Activated naive CD8-positive, alpha-beta T cell treated with anti-CD3 and anti-CD28 coated beads, Interleukin-2, amount 10 ng/mL, durations not matched to agents 7 days and 5 days (primary cell): ENCODE data around the gene SPATA9. TPM values are rescaled to one million over a fixed set of nuclear protein-coding genes. Genes with fewer than 3 reads are reported as not detected.
"Not testable (repeated sequence)": the region's sequence is repeated elsewhere in the genome, so short reads cannot be mapped to it uniquely, and the experiment has no call there.

Experiments
- ATAC-seq: fragments of 150-1000 bp; cut with Tn5 transposase; one replicate; pipeline ENCODE4 v1.10.0; 2021; ENCODE audit warnings: low read depth, moderate library complexity
- POLR2A ChIA-PET: fragments of 350-600 bp; sonication (Branson Sonifier 250); formaldehyde crosslinking; loops from one replicate; lab custom pipeline; 2021; ENCODE audit warnings: antibody characterized with exemption; lab: Charles Lee
- DNase-seq: peaks from one replicate; pipeline ENCODE4 v3.0.0; 2021
- H3K27ac Mint-ChIP-seq: one replicate; pipeline ENCODE4 v1.8.0; 2022; ENCODE audit warnings: mild to moderate bottlenecking, mixed read lengths
- H3K27me3 Mint-ChIP-seq: one replicate; pipeline ENCODE4 v1.8.0; 2022; ENCODE audit warnings: mild to moderate bottlenecking, moderate library complexity, mixed read lengths
- H3K36me3 Mint-ChIP-seq: one replicate; pipeline ENCODE4 v1.8.0; 2021; ENCODE audit warnings: mild to moderate bottlenecking, mixed read lengths
- H3K4me1 Mint-ChIP-seq: one replicate; pipeline ENCODE4 v1.8.0; 2021; ENCODE audit warnings: mixed read lengths
- H3K4me3 Mint-ChIP-seq: one replicate; pipeline ENCODE4 v1.8.0; 2022; ENCODE audit warnings: mild to moderate bottlenecking, moderate library complexity, mixed read lengths
- H3K9me3 Mint-ChIP-seq: one replicate; pipeline ENCODE4 v1.8.0; 2021; ENCODE audit warnings: mixed read lengths
- total RNA-seq, 2 experiments: library from RNA; stranded (reverse); gene quantifications; one replicate each; pipeline ENCODE4 v1.2.3, GENCODE V29; 2021

The SPATA9 gene
- total RNA-seq, 2 experiments from 2014 or later: not detected

GRCh38 chr5:95662946-95663345 lies 19.8 kb downstream of the SPATA9 start:
- H3K9me3 Mint-ChIP-seq: no peaks in the 10 kb centered on the region
- ATAC-seq (no peak), DNase-seq (no peak)
- H3K27me3 Mint-ChIP-seq: peaks cover 10% of the 10 kb centered on the region
- POLR2A ChIA-PET: no interaction called here
- no peak overlapping the region for H3K27ac Mint-ChIP-seq
- no peak overlapping the region for H3K4me3 Mint-ChIP-seq
- no peaks in the 10 kb centered on the region for H3K36me3 Mint-ChIP-seq
- H3K4me1 Mint-ChIP-seq: peaks cover 1% of the 10 kb centered on the region

GRCh38 chr5:95660060-95660459 lies 22.7 kb downstream of the SPATA9 start:
- no peak overlapping the region for H3K4me3 Mint-ChIP-seq
- peaks cover 3% of the 10 kb centered on the region for H3K4me1 Mint-ChIP-seq
- POLR2A ChIA-PET: no interaction called here
- DNase-seq (no peak), ATAC-seq (no peak)
- H3K36me3 Mint-ChIP-seq: no peaks in the 10 kb centered on the region
- peaks cover 7% of the 10 kb centered on the region for H3K27me3 Mint-ChIP-seq
- no peaks in the 10 kb centered on the region for H3K9me3 Mint-ChIP-seq
- H3K27ac Mint-ChIP-seq: no peak overlapping the region

GRCh38 chr5:95655575-95655974 lies 27.2 kb downstream of the SPATA9 start:
- Mint-ChIP-seq H3K27me3 (no peaks in the 10 kb centered on the region), H3K9me3 (no peaks in the 10 kb centered on the region), H3K4me3 (no peak overlapping the region), H3K36me3 (peaks cover 5% of the 10 kb centered on the region), H3K4me1 (peaks cover 3% of the 10 kb centered on the region), H3K27ac (no peak overlapping the region)
- DNase-seq (no peak), ATAC-seq (no peak)
- POLR2A ChIA-PET: interaction anchor here (1.0 kb wide), 1 partner anchor 9 kb away, joined by 3 read pairs; the partner anchor contains the start of gene RFESD

GRCh38 chr5:95654196-95654595 lies 28.6 kb downstream of the SPATA9 start:
- Mint-ChIP-seq H3K27ac (no peak overlapping the region), H3K4me1 (peaks cover 8% of the 10 kb centered on the region), H3K9me3 (no peaks in the 10 kb centered on the region), H3K27me3 (no peaks in the 10 kb centered on the region), H3K36me3 (peaks cover 10% of the 10 kb centered on the region), H3K4me3 (no peak overlapping the region)
- no peak for DNase-seq
- POLR2A ChIA-PET: no interaction called here
- ATAC-seq: no peak

- ATAC-seq: no peak
- Mint-ChIP-seq H3K36me3 (peaks cover 10% of the 10 kb centered on the region), H3K27ac (no peak overlapping the region), H3K4me3 (no peak overlapping the region), H3K9me3 (no peaks in the 10 kb centered on the region), H3K4me1 (peaks cover 14% of the 10 kb centered on the region), H3K27me3 (no peaks in the 10 kb centered on the region)
- no peak for DNase-seq
- POLR2A ChIA-PET: no interaction called here
Measured at GRCh38 chr5:95652849-95653248, 29.9 kb downstream of the SPATA9 start.

GRCh38 chr5:95649842-95650620 lies 32.8 kb downstream of the SPATA9 start:
- Mint-ChIP-seq H3K4me1 (peaks cover 27% of the 10 kb centered on the region), H3K27me3 (no peaks in the 10 kb centered on the region), H3K27ac (no peak overlapping the region), H3K36me3 (peaks cover 10% of the 10 kb centered on the region), H3K9me3 (no peaks in the 10 kb centered on the region), H3K4me3 (no peak overlapping the region)
- ATAC-seq (no peak), DNase-seq (no peak)
- POLR2A ChIA-PET: no interaction called here

- H3K27ac Mint-ChIP-seq: no peak overlapping the region
- no peak overlapping the region for H3K4me3 Mint-ChIP-seq
- DNase-seq (no peak), ATAC-seq (no peak)
- H3K9me3 Mint-ChIP-seq: no peaks in the 10 kb centered on the region
- H3K27me3 Mint-ChIP-seq: no peaks in the 10 kb centered on the region
- POLR2A ChIA-PET: no interaction called here
- H3K36me3 Mint-ChIP-seq: peaks cover 10% of the 10 kb centered on the region
- peaks cover 32% of the 10 kb centered on the region for H3K4me1 Mint-ChIP-seq
Measured at GRCh38 chr5:95649274-95649673, 33.5 kb downstream of the SPATA9 start.

GRCh38 chr5:95647886-95648860 lies 34.6 kb downstream of the SPATA9 start:
- no peaks in the 10 kb centered on the region for H3K9me3 Mint-ChIP-seq
- no peak for DNase-seq
- ATAC-seq: no peak
- H3K27ac Mint-ChIP-seq: no peak overlapping the region
- H3K27me3 Mint-ChIP-seq: no peaks in the 10 kb centered on the region
- peak overlapping the region; percentile 21 for H3K4me3 Mint-ChIP-seq
- H3K36me3 Mint-ChIP-seq: peaks cover 10% of the 10 kb centered on the region
- POLR2A ChIA-PET: interaction anchor here (1.1 to 2.1 kb wide), 7 partner anchors 14 to 177 kb away, joined by 3 to 17 read pairs (median 7); partner anchors contain the start of genes ARSK and SKIC3
- peaks cover 36% of the 10 kb centered on the region for H3K4me1 Mint-ChIP-seq

GRCh38 chr5:95646569-95647431 lies 36.0 kb downstream of the SPATA9 start, which contains the start of gene RFESD:
RFESD (plus strand) TSS chr5:95646777; CDS start chr5:95652272, 5,495 bp downstream.
- ATAC-seq (peak; percentile 96), DNase-seq (peak; percentile 98)
- H3K9me3 Mint-ChIP-seq: no peaks in the 10 kb centered on the region
- peak within 1 kb of the TSS; percentile 86 for H3K27ac Mint-ChIP-seq
- peaks cover 36% of the 10 kb centered on the region for H3K4me1 Mint-ChIP-seq
- POLR2A ChIA-PET: interaction anchor here (0.7 to 2.1 kb wide), 18 partner anchors 9 to 259 kb away, joined by 3 to 17 read pairs (median 4); partner anchors contain the start of genes ARSK, GLRX and SKIC3
- peaks cover 6% of the 10 kb centered on the region for H3K36me3 Mint-ChIP-seq
- H3K27me3 Mint-ChIP-seq: no peaks in the 10 kb centered on the region
- peak within 1 kb of the TSS; percentile 82 for H3K4me3 Mint-ChIP-seq

GRCh38 chr5:95646226-95646568 lies 36.6 kb downstream of the SPATA9 start:
- POLR2A ChIA-PET: interaction anchor here (0.7 to 2.1 kb wide), 14 partner anchors 10 to 190 kb away, joined by 3 to 17 read pairs (median 5); partner anchors contain the start of genes ARSK, GLRX and SKIC3
- H3K9me3 Mint-ChIP-seq: not testable (repeated sequence)
- H3K27ac Mint-ChIP-seq: peak overlapping the region; percentile 86

GRCh38 chr5:95644351-95645042 lies 38.3 kb downstream of the SPATA9 start:
- peak; percentile 21 for ATAC-seq

More at GRCh38 chr5:95646226-95646568, 36.6 kb downstream of the SPATA9 start:
- H3K36me3 Mint-ChIP-seq, H3K27me3 Mint-ChIP-seq, ATAC-seq: not testable (repeated sequence)
- Mint-ChIP-seq H3K4me3 (peak overlapping the region; percentile 82), H3K4me1 (peaks cover 36% of the 10 kb centered on the region)
- DNase-seq: peak; percentile 29

GRCh38 chr5:95643152-95643551 lies 39.6 kb downstream of the SPATA9 start:
- no peaks in the 10 kb centered on the region for H3K9me3 Mint-ChIP-seq
- no peak overlapping the region for H3K4me3 Mint-ChIP-seq
- ATAC-seq (no peak), DNase-seq (no peak)
- H3K4me1 Mint-ChIP-seq: peaks cover 35% of the 10 kb centered on the region
- H3K27me3 Mint-ChIP-seq: peaks cover 11% of the 10 kb centered on the region
- H3K36me3 Mint-ChIP-seq: no peaks in the 10 kb centered on the region
- POLR2A ChIA-PET: no interaction called here
- H3K27ac Mint-ChIP-seq: no peak overlapping the region

More at GRCh38 chr5:95644351-95645042, 38.3 kb downstream of the SPATA9 start:
- no peaks in the 10 kb centered on the region for H3K9me3 Mint-ChIP-seq
- peak; percentile 37 for DNase-seq
- POLR2A ChIA-PET: interaction anchor here (1.7 kb wide), 1 partner anchor 24 kb away, joined by 3 read pairs; the partner anchor contains the start of gene GPR150
- H3K36me3 Mint-ChIP-seq: peaks cover 2% of the 10 kb centered on the region
- H3K27ac Mint-ChIP-seq: peak overlapping the region; percentile 75
- peak overlapping the region; percentile 33 for H3K4me3 Mint-ChIP-seq
- H3K27me3 Mint-ChIP-seq: peaks cover 8% of the 10 kb centered on the region
- peaks cover 33% of the 10 kb centered on the region for H3K4me1 Mint-ChIP-seq
